GM18868 (cell line): ENCODE results near the gene PTGIS.

Source experiments
- ATAC-seq: cut with Tn5 transposase; IDR thresholded peaks from one replicate; pipeline ENCODE4 v1.9.1; 2021; ENCODE audit warnings: mild to moderate bottlenecking, moderate library complexity; ENCODE audit not compliant: unreplicated experiment

Gene PTGIS

DNA sequence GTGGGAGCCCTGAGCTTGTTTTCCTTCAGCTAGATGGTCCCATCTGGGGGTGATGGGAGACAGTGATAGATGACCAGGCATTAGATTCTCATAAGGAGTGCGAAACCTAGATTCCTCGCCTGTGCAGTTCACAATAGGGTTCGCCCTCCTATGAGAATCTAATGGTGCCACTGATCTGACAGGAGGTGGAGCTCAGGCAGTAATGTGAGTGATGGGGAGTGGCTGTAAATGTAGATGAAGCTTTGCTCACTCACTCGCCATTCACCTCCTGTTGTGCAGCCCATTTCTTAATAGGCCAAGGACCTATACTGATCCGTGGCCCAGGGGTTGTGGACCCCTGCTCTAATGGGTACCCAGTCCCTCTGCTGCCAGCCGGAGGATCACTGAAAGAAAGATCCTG lies 64.8 kb downstream of the PTGIS start:
- ATAC-seq = no peak

DNA sequence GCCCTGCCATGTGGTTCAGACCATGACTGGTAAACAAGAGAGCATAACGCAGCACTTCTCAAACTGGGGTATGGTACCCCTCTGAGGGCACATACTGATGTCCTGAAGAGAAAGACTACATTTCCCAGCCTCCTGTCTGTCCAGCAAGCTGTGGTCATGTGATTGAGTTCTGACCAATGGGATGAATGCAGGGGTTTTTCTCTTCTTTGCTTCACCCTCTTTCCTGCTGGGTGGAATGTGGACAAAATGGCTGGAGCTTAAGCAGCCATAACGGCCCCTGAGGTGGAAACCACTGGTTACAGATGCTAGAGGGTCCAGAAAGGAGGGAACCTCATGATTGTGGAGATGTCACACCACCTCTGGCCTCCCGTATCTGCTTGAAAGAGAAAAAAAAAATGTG lies 66.0 kb downstream of the PTGIS start:
- no peak for ATAC-seq

DNA sequence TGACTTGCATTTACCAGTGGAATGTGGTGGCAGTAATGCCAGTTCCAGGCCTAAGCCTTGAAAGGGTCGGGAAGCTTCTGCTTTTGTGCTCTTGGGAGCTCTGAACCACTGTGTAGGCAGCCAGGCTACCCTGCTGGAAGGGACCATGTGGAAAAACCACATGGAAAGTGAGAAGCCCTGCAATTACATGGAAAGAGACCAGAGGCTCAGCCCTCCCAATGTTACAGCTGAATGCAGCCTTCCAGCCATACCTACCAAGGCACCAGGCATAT lies 70.6 kb downstream of the PTGIS start:
- ATAC-seq = no peak

DNA sequence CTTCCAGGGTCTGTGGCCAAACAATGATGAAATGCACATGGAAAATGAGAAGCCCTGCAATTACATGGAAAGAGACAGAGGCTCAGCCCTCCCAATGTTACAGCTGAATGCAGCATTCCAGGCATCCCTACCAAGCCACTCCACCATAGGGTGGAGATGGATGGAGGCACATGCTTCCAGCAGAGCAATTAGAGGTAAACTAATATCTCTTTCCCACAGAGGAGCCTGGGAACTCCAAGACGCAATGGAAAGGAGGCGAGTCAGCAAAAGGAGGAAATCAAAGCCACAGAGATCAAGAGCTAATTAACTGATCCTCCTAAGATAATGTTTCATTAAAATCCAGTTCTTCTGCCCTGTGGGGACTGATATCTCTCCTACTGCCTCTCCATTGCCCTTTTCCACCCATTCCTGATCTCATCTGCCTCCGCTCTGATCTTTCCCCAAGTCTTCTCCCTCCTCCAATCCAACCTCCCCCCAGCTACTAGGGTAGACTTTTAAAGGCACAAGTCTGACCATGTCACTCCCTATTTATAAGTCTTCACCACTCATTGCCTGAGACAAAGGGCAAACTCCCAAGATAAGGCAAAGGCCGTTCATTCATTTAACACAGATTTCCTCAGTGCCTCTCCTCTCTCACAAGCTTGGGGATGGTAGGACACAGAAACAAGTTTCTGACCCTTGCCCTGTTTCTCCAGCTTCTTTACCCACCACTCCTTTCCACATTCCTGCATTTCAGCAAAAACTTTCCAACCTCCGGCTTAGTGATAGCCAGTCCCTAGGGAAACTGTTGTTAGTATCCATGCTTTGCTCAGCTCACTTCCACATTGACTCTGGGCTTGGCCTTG lies 71.2 kb downstream of the PTGIS start:
- no peak for ATAC-seq

DNA sequence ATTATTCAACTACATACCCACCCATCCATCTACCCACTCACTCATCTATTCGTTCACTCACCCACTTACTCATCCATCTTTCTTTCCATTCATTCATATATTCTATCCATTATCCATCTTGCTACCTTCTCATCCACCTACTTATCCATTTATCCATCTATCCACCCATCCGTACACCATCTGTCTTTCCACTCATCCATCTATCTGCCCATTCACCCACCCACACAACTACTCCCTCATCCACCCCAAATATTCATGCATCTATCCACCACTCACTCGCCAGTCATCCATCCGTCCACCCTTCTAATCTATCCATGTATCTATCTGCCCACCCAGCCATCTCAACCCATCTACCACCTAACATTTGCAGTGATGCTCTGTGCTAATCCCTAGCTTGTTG lies 71.9 kb downstream of the PTGIS start:
- no peak for ATAC-seq

DNA sequence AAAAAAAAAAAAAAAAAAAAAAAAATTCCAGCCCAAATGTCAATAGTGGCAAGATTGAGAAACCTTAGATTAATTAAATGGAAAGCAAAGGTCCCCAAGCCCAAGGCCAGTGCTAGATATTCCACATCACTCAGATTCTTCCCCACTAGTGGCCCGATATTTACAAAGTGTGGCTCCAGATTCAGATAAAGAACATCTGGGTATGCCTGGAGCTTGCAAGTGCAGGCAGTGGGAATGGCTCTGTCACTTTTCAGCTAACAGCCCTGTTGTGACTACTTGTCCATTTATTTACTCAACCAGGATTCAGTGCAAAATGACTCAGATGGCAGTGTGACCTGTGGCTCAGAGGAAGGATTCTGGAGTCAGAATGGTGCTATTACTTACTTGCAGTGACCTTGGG lies 77.2 kb downstream of the PTGIS start:
- no peak for ATAC-seq

DNA sequence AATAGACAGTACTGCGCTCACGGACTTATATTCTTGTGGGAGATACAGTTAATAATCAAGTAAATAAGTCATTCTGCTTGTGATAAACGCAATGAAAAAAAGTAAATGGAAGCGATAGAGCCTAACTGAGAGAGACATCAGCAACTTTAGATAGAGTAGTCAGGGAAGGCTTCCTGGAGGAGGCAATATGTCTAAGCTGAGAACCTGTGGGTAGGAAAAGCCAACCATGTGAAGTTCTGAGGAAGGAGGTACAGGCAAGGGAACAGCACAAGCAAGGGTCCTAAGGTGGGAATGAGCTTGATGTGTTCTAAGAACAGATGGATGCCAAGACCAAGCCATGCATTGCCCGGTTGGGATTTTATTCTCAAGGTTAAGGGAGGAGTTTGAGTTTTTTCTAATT lies 78.2 kb downstream of the PTGIS start:
- no peak for ATAC-seq

DNA sequence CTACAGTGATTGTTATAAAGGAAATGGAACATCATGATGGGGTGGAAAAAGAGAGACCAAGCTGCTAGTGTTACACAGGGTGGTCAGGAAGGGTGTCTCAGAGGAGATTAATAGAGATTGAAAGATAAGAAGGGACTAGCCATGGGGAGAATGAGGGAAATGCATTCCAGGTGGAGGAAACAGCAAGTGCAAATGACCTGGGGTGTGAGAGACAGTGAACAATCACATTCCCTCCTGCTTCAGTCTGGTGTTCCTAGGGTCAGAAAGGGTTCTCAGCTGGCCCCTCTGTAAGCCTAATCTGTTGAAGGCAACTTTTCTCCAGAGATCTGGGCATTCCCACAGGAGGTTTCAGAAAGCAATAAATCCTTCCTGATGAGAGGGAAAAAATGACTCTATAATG lies 81.9 kb downstream of the PTGIS start:
- ATAC-seq = no peak

DNA sequence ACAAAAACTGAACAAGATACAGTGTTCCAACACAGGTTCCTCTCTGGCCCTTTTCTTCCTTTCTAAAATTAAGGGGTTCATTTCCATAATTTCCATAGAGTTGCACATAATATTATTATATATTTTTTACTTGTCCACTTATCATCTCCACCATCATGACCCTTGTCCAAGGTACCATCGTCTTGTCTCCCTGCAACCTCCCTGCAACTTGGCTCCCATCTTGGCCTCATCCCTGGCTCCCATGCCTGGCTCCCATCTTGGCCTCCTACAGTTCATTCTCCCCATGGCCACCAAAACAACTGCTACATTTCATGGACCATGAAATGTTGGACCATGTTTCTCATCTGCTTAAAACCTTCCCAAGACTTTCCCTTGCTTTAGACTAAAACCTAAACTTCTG lies 82.4 kb downstream of the PTGIS start:
- no peak for ATAC-seq

DNA sequence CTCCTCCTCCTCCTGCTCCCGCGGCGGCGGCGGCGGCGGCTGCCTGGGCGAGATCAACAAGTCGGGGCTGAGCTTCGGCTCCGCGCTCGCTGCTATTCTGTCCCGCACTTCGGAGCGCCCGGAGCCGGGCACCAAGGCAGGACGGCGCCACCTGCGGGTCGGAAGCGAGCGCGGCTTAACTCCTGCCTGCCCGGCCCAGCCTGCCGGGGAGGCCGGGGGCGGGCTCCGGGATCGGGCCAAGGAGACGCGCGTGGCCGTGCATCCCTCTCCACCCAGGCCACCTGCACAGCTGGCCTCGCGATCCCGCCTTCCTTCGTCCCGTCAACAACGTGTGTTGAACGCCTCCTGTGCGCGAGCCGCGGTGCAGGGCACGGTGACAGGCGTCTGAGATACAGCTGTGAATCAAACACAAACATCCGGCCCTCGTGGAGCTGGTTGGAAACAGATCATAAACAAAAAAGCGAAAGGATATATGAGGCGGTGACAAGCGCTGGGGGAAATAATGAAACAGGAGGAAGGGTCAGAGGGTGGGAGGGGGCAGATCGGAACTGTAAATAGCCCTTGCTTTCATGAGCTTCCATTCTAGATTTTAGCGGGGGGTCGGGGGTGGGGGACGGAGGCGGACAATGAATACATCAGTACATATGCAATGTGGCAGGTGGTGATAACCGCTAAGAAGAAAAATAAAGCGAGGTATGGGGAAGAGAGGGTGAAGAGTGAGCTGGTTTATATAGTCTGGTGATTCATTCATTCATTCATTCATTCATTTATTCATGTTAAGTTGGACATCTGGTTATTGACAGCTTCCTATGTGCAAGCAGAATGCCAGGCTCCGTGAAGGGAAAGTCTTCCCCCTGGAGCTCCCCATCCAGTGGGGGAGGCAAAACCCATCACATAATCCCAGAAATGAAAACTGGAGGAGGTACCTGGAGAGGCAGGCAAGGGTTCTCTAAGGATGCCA lies 83.5 kb downstream of the PTGIS start:
- no peak for ATAC-seq

DNA sequence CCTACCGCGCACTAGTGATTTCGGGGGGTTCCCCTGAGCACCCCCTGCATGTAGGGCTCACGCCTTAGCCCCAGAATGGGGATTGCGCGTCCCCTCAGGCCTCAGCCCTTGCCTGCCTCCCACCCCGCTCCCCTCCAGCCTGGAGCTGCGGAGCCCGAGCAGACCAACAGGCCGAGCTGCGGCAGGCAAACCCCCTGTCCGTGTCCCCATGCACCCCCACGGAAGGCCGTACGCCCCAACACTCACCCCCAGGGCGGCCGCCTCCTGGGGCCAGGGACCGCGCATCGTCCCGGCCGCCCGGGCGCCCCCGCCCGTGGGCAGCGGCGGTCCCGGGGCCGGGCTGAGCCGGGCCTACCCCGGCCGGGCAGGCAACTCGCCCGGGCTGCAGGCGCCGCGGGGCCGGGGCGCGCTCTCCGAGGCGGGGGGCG lies 84.2 kb downstream of the PTGIS start:
- no peak for ATAC-seq

DNA sequence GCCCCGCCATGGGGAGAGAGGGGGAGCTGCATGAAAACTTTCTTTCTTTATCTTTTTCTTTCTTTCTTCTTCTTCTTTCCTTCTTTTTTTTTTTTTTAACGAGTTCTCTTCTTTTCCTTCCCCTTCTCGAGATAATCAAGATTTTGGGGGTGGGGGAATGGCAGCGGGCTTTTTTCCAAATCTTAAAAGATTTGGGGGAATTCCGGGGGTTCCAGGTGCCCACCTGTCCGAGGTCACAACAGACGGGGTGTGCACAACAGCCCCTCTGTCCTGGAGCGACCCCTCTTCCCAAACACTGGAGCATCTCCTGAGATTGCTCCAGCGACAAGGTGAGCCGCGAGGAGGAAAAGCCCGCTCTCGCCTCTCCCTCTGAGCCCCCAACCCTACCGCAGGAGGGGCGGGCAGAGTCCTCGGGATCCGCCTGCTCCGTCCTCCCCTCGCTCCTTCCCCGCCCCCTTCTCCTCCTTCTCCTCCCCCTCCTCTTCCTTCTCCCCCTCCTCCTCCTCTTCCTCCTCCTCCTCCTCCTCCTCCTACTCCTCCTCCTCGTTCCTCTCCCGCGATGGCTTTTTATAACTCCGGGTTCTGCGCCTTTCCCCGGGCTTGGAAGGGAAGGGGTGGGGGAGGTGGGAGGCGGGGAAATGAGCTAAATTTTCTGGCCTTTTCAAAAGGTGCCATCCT lies 84.8 kb downstream of the PTGIS start:
- ATAC-seq = no peak

DNA sequence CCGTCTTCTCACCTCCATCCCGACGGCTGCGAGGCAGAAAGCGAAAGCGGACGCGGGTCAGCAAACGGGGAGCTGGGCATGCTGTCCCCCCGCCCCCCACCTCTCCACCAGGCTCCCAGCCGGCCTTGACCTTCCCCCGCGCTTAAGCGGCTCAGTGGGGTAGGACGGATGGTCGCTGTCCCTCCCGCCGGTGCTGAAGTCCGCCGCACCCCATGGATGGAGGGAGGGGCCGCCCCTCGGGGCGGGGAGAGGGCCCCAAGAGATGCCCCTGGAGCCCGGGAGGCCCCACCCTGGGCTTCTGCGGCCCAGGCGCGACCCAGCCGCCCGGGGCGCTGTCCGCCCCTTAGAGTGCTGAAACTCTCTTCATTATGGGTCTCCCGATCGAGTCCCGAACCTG lies 85.3 kb downstream of the PTGIS start, which contains the start of gene KCNB1:
Gene KCNB1 (minus strand): TSS at position 48 of the 397 bp plus-strand sequence. CDS start 188 bp downstream, outside the sequence.
- no peak for ATAC-seq

DNA sequence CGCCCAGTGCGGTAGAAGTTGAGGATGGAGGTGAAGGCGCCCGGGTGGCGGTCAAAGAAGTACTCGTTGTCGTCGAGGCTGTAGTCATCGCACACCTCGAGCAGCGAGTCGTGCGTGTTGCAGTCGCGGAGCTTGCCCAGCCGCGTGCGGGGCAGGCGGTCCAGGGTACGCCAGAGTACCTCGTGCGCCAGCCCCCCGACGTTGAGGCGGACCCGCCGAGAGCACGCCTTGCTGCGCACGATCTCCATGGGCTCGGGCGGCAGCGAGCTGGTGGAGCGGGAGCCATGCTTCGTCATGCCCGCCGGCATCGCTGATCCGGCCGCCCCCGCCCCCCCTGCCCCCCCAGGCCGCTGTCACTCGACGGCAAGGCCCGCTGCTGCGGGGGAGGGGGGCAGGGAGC lies 85.8 kb downstream of the PTGIS start:
- no peak for ATAC-seq

DNA sequence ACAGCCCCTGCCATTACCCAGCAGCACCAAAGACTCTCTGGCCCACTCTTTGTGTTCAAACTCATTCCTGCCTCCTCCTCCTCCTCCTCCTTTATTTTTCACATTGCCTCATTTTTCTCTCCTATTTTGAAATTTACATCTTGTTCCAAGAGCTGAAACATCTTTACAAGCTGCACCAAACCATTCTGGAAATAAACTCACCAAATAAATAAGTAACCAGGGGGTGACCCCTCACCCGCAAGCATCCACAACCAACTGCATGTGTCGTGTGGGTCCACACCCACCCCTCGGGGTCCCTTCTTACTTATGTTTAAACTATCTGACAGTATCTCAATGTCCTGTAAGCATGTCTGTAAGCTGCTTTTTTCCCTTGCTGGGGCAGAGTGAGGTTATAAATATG lies 86.8 kb downstream of the PTGIS start:
- no peak for ATAC-seq

DNA sequence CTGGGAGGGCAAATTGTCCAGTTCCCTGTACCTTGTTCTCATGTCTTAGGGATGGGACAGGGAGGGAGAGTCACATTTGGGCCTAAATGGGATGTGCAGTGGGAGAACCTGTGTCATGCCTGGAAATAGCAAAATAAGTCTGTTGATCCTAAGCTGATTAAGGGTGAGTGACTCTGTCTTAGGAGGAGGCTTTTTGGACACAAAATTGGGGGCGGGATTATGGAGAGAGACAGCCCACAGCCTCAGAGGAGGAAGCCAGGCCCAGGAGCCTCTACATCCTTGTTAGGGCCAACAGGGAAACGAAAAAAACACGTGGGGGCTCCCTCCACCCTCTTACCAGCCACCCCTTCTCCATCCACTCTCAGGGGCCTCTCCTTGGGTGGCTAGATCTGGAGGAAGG lies 87.7 kb downstream of the PTGIS start:
- ATAC-seq = no peak

DNA sequence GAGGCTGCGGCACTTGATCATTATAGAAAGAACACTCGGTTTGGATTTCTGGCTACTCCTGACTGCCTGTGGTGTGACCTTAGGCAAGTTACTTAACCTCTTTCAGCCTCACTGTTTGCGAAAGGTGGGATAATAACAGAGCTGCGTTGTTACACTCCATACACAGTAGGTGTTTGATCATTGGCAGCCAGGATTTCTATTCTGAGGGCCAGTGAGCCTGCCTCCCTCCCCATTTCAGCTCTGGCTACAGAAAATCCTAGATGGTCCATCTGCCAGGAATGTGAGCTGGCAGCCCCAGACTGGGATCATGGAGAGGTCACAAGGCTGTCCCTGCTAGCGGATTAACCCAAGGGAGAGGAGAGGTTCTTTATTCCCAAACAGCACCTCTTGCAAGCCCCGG lies 88.2 kb downstream of the PTGIS start:
- no peak for ATAC-seq

DNA sequence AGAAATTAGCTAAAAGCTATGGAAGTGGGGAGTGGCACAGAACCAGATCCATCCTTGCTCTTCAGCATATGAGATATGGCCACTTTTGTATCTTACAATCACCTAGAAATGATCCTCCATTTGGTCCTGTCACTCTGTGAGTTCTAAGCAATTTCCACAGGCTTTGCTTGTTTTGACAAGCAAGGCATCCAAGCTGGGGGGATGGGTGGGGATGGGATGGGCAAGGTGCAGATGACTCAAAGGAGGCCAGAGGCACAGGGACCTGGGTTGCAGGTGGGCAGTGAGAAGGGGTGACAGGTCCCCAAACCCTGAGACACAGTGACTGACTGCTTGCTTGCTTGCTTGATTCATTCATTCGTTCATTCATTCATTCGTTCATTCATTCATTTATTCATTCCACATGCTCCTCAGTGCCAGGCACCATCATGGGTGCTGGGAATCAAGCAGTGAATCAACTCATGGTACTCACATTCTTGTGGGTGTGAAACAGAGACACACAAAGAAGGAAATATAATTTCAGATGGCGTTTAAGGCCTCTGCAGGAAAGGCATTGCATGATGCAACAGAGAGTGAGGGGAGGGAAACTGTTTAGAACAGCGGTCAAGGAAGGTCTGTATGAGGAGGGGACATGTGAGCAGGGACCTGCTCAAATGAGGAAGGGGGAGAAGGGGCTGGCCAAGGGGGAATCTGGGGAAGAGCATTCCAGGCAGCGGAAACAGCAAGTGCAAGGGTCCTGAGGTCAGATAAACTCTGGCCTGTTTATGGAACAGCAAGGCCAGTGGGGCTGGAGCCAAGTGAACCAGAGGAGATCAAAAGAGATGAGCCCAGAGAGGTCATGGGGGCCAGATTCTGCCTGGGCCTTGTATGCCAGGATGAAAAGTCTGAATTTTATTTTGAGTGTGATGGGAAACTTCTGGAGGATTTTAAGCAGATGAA lies 88.9 kb downstream of the PTGIS start:
- ATAC-seq = no peak

DNA sequence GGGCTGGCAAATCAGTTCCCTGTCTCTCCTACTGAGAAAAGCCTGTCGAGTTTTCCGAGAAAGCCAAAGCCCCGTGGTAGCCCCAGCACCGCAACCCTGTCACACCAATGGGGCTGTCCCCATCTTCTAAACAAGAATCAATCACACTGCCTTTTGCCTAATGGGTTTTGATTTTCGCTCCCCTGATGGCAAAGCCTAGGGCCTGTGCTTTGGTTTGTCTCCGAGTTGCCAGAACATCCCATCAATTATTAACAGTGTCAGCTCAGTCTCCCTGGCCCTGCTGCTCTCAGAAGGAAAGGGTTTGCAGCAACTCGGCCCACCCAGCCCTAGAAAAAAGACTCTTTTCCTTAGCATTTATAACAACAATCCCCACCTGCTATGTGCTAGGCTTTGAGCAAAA lies 89.7 kb downstream of the PTGIS start:
- ATAC-seq = no peak

DNA sequence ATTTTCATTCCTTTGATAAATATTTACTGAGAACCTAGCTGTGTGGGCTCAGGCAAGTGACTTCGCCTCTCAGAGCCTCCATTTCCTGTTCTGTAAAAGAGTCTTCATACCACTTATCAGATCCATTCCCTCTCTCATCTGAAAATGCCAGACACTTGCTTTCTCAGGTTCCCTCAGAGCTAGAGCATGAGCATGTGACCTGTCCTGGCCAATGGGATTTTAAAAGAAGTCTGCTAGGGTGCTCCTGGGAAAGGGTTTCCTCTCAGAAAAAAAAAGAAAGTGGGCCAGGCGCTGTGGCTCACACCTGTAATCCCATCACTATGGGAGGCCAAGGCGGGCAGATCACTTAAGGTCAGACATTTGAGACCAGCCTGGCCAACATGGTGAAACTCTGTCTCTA lies 90.7 kb downstream of the PTGIS start:
- no peak for ATAC-seq

DNA sequence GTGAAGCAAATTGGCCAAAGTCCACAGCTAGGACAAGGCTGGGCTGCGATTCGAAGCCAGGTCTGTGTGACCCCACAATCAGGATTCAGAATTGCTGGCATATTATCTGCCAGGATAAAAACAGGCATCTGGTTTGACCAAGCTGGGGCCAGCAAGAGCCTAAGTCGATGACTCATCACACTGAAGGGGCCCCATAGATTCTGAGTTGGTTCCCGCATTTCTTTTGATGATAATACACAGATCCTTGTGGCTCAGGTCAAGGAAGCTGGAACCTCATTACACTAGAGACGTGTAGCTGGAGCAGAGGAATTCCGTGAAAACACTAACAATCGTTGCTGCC lies 92.0 kb downstream of the PTGIS start:
- ATAC-seq = no peak
